PC-9 (cell line): ENCODE results near the gene SNCAIP.

Experiments
- CTCF ChIP-seq: fragments of 200-600 bp; sonication (generic); conservative IDR thresholded peaks from 2 replicates; pipeline ENCODE4 v1.6.1; 2017; ENCODE audit warnings: mixed run types, antibody characterized with exemption, mild to moderate bottlenecking, moderate library complexity
- EZH2 ChIP-seq: fragments of 200-600 bp; sonication (generic); IDR thresholded peaks from 2 replicates; pipeline ENCODE4 v1.8.0; 2017; ENCODE audit warnings: antibody characterized with exemption, low read depth

- TF ChIP-seq CTCF (no peak), EZH2 (no peak)
These were observed 15.2 kb upstream of the SNCAIP start for GRCh38 chr5:122296871-122297270.
